ENCODE measurements around the gene CAMK4.

The CAMK4 gene

GRCh38 chr5:111387361-111387760, 163.2 kb downstream of the CAMK4 start:
- Mint-ChIP-seq H3K27me3 (ENCODE audit: low read depth, poor library complexity) (no peaks in the 10 kb centered on the region), H3K4me1 (no peaks in the 10 kb centered on the region), H3K4me3 (no peak overlapping the region), H3K36me3 (ENCODE audit: low read depth) (no peaks in the 10 kb centered on the region), H3K27ac (no peak overlapping the region), H3K9me3 (no peaks in the 10 kb centered on the region)
- TF ChIP-seq CTCF (IDR thresholded peaks at IDR 0.05) = no peak
- no peak for DNase-seq

GRCh38 chr5:111389390-111390082, 165.4 kb downstream of the CAMK4 start:
- no peak for DNase-seq
- Mint-ChIP-seq H3K27me3 (ENCODE audit: low read depth, poor library complexity) (no peaks in the 10 kb centered on the region), H3K27ac (no peak overlapping the region), H3K4me1 (no peaks in the 10 kb centered on the region), H3K4me3 (no peak overlapping the region), H3K9me3 (no peaks in the 10 kb centered on the region), H3K36me3 (ENCODE audit: low read depth) (no peaks in the 10 kb centered on the region)
- TF ChIP-seq CTCF (IDR thresholded peaks at IDR 0.05) = no peak

GRCh38 chr5:111392181-111392580, 168.0 kb downstream of the CAMK4 start:
- H3K4me1 Mint-ChIP-seq = no peaks in the 10 kb centered on the region
- no peak for TF ChIP-seq CTCF (IDR thresholded peaks at IDR 0.05)
- no peaks in the 10 kb centered on the region for H3K27me3 Mint-ChIP-seq (ENCODE audit: low read depth, poor library complexity)
- no peak overlapping the region for H3K27ac Mint-ChIP-seq
- no peaks in the 10 kb centered on the region for H3K9me3 Mint-ChIP-seq
- no peak for DNase-seq
- no peak overlapping the region for H3K4me3 Mint-ChIP-seq
- no peaks in the 10 kb centered on the region for H3K36me3 Mint-ChIP-seq (ENCODE audit: low read depth)

GRCh38 chr5:111394586-111394985, 170.4 kb downstream of the CAMK4 start:
- no peak overlapping the region for H3K4me3 Mint-ChIP-seq
- no peak overlapping the region for H3K27ac Mint-ChIP-seq
- H3K9me3 Mint-ChIP-seq = no peaks in the 10 kb centered on the region
- H3K4me1 Mint-ChIP-seq = no peaks in the 10 kb centered on the region
- TF ChIP-seq CTCF (IDR thresholded peaks at IDR 0.05) = no peak
- H3K36me3 Mint-ChIP-seq (ENCODE audit: low read depth) = no peaks in the 10 kb centered on the region
- no peak for DNase-seq
- no peaks in the 10 kb centered on the region for H3K27me3 Mint-ChIP-seq (ENCODE audit: low read depth, poor library complexity)

GRCh38 chr5:111398013-111398412, 173.8 kb downstream of the CAMK4 start:
- DNase-seq = no peak
- no peaks in the 10 kb centered on the region for H3K36me3 Mint-ChIP-seq (ENCODE audit: low read depth)
- no peak overlapping the region for H3K27ac Mint-ChIP-seq
- H3K4me3 Mint-ChIP-seq = no peak overlapping the region
- TF ChIP-seq CTCF (IDR thresholded peaks at IDR 0.05) = no peak
- no peaks in the 10 kb centered on the region for H3K4me1 Mint-ChIP-seq
- no peaks in the 10 kb centered on the region for H3K9me3 Mint-ChIP-seq
- peaks cover 3% of the 10 kb centered on the region for H3K27me3 Mint-ChIP-seq (ENCODE audit: low read depth, poor library complexity)

GRCh38 chr5:111399113-111399512, 174.9 kb downstream of the CAMK4 start:
- no peaks in the 10 kb centered on the region for H3K36me3 Mint-ChIP-seq (ENCODE audit: low read depth)
- H3K27ac Mint-ChIP-seq = no peak overlapping the region
- no peak overlapping the region for H3K4me3 Mint-ChIP-seq
- DNase-seq = no peak
- H3K4me1 Mint-ChIP-seq = no peaks in the 10 kb centered on the region
- H3K9me3 Mint-ChIP-seq = no peaks in the 10 kb centered on the region
- peaks cover 3% of the 10 kb centered on the region for H3K27me3 Mint-ChIP-seq (ENCODE audit: low read depth, poor library complexity)
- no peak for TF ChIP-seq CTCF (IDR thresholded peaks at IDR 0.05)
